Transverse colon (tissue), 4 donors: ENCODE measurements around the gene ARHGAP32. TPM values are rescaled to one million over a fixed set of nuclear protein-coding genes. Genes with fewer than 3 reads are reported as not detected.

Source experiments
- DNase-seq: peaks from one replicate; pipeline ENCODE4 v3.0.0-alpha.2; 2019
- H3K27ac ChIP-seq, 4 donors: fragments of 200-600 bp; sonication (generic); 2 replicates each; pipeline ENCODE4 v1.5.1; 2016 to 2018; ENCODE audit warnings: inconsistent platforms in 4 of 4
- H3K27me3 ChIP-seq: fragments of 200-600 bp; sonication (generic); 2 replicates; pipeline ENCODE4 v1.5.1; 2017; ENCODE audit warnings: inconsistent platforms
- H3K36me3 ChIP-seq, 4 donors: fragments of 200-600 bp; sonication (generic); 2 replicates each; pipeline ENCODE4 v1.5.1; 2017 to 2019; ENCODE audit warnings: inconsistent platforms in 4 of 4
- H3K4me1 ChIP-seq, 4 donors: fragments of 200-600 bp; sonication (generic); 2 replicates each; pipeline ENCODE4 v1.5.1; 2017 to 2020; ENCODE audit warnings: inconsistent platforms in 4 of 4
- H3K4me3 ChIP-seq, 4 donors: fragments of 200-600 bp; sonication (generic); 1 replicate in 1 of 4; 2 replicates in 3 of 4; pipeline versions ENCODE4 v1.5.1 to v1.6.1; 2017 to 2019; ENCODE audit warnings: inconsistent platforms in 4 of 4
- H3K9me3 ChIP-seq, 2 donors: fragments of 200-600 bp; sonication (generic); 2 replicates each; pipeline ENCODE4 v1.5.1; 2017 to 2019; ENCODE audit warnings: inconsistent platforms in 2 of 2
- EP300 ChIP-seq: sonication (generic); formaldehyde crosslinking; IDR thresholded peaks from one replicate; pipeline ENCODE4 v1.6.1; 2017; ENCODE audit warnings: antibody characterized with exemption, low read depth
- POLR2A ChIP-seq: fragments of 450-650 bp; IDR thresholded peaks from one replicate; pipeline ENCODE4 v1.6.1; 2016; ENCODE audit warnings: antibody characterized with exemption, mild to moderate bottlenecking, moderate library complexity
- POLR2AphosphoS5 ChIP-seq, 3 donors: sonication (generic); formaldehyde crosslinking; IDR thresholded peaks; one replicate each; pipeline ENCODE4 v1.6.1; 2016; ENCODE audit warnings: antibody characterized with exemption in 3 of 3
- WGBS, 2 donors: methylation state at CpG; one replicate each; pipeline ENCODE4 v1.1.5; 2018; ENCODE audit warnings: low coverage in 1 of 2; 5-methylcytosine and 5-hydroxymethylcytosine counted together
- in situ Hi-C, 4 donors: fragments of 200-750 bp; cut with MboI; loops; one replicate each; pipeline versions ENCODE4 v1.15.0 to v1.15.1; 2017; ENCODE audit warnings: low sequenced_read_pairs in 3 of 4, low pct_ligation_motif_present in 1 of 4, low pct_unique_long_range_greater_than_20kb in 1 of 4
- intact Hi-C: fragments of 100-400 bp; cut with DNase I; formaldehyde crosslinking; loops from one replicate; pipeline ENCODE4 v1.15.1; 2023; ENCODE audit warnings: low total_unique reads
- total RNA-seq, 4 donors: library from RNA; depleted of rRNA; stranded (reverse); fragments of >200 nt; gene quantifications; one replicate each; pipeline ENCODE4 v1.1.0, GENCODE V29; 2016
- TF ChIP-seq, protein P1 (sequence below), 5 experiments: fragments of 200-600 bp in 3 of 5; fragments of 450-650 bp in 2 of 5; sonication (generic) in 3 of 5; IDR thresholded peaks; 1 replicate in 2 of 5; 2 replicates in 3 of 5; pipeline ENCODE4 v1.5.1; 2016 to 2017; ENCODE audit warnings: antibody characterized with exemption in 5 of 5, inconsistent platforms in 3 of 5, mild to moderate bottlenecking in 2 of 5, moderate library complexity in 1 of 5

Gene ARHGAP32
- total RNA-seq, 4 donors from 2014 or later = 66.9 to 86.9 (median 74.8) TPM

DNA sequence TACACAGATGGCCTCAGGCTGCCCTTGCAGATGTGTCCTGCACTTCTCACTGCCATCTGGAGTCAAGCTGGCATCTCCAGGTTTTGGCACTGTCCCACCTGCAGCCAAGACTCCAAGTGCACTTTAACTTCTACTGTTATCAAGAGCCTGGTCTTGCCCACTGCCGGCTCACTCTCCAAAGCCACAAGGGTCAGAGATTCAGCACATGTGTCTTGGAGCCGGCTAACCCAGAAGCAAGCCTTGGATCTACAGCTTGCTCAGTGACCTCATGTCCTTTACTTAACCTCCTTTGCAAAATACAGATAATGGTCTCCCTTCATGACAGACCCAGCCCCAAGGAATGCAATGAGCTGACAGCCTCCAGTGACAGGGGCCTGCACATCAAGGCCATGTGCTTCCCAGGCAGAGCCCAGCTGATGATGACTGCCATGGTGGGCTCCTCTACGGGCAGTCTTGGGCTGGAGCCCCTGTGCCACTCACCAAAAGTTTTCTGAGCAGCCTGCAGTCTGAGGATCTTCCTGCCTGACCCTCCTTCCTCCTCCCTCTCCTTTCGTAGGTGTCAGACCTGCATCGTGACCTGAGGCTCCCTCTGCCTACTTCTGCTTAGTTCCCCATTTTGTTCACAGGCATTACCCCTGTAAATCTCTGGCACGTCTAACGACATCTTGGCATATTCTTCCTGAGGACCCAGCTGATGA is 258.5 kb downstream of the ARHGAP32 start:
- H3K27ac ChIP-seq = no peak overlapping the region
- no peaks in the 10 kb centered on the region for H3K27me3 ChIP-seq
- H3K9me3 ChIP-seq = no peaks in the 10 kb centered on the region
- intact Hi-C loops = no loop called here
- H3K4me3 ChIP-seq = no peak overlapping the region
- no peaks in the 10 kb centered on the region for H3K4me1 ChIP-seq
- DNase-seq = no peak
- no peaks in the 10 kb centered on the region for H3K36me3 ChIP-seq
- 87 to 93% methylated on average over 4 to 7 of the region's 7 CpGs for WGBS, 2 donors
- TF ChIP-seq POLR2AphosphoS5 (IDR thresholded peaks at IDR 0.05) (no peak), EP300 (no peak), POLR2A (no peak)
- TF ChIP-seq, protein P1, sequence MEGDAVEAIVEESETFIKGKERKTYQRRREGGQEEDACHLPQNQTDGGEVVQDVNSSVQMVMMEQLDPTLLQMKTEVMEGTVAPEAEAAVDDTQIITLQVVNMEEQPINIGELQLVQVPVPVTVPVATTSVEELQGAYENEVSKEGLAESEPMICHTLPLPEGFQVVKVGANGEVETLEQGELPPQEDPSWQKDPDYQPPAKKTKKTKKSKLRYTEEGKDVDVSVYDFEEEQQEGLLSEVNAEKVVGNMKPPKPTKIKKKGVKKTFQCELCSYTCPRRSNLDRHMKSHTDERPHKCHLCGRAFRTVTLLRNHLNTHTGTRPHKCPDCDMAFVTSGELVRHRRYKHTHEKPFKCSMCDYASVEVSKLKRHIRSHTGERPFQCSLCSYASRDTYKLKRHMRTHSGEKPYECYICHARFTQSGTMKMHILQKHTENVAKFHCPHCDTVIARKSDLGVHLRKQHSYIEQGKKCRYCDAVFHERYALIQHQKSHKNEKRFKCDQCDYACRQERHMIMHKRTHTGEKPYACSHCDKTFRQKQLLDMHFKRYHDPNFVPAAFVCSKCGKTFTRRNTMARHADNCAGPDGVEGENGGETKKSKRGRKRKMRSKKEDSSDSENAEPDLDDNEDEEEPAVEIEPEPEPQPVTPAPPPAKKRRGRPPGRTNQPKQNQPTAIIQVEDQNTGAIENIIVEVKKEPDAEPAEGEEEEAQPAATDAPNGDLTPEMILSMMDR (IDR thresholded peaks at IDR 0.05) = no peak
- in situ Hi-C loops = no loop called here

DNA sequence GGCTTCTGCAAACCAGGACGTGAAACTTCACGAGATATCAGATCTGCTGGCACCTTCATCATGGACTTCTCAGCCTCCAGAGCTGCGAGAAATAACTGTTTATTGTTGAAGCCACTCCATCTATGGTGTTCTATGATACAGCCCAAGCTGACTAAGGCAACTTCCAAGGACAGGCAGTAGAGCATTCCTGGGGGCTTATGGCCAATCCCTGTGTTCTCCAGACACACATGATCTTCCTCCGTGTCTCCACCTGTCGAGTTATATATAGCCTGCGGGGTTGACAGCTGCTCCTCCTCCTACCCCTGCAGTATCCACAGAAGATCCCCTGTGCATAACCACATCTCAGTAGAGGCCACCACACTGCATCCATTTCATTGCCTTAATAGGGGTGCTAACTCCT is 260.5 kb downstream of the ARHGAP32 start:
- in situ Hi-C loops = no loop called here

DNA sequence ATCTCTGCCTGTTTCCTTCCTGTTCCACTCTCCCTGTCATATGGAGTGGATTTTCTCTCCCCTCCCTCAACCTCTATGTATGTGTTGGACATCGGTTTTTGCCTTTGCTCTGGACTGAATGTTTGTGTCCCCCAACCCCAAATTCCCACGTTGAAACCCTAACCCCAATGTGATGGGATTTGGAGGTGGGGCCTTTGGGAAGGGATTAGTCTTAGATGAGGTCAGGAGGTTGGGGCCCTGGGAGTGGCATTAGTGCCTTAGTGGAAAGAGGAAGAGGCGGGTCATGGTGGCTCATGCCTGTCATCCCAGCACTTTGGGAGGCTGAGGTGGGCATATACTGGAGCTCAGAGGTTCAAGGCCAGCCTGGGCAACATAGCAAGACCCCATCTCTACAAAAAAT is 261.1 kb downstream of the ARHGAP32 start:
- WGBS, 2 donors = 70 to 78% methylated on average over 2 to 3 of the region's 3 CpGs
- in situ Hi-C loops (no loop called here), intact Hi-C loops (no loop called here)
- TF ChIP-seq POLR2AphosphoS5 (IDR thresholded peaks at IDR 0.05) (no peak), EP300 (no peak), POLR2A (no peak)
- TF ChIP-seq, protein P1 (IDR thresholded peaks at IDR 0.05) = no peak
- no peak overlapping the region for H3K4me3 ChIP-seq
- DNase-seq = no peak
- no peaks in the 10 kb centered on the region for H3K36me3 ChIP-seq
- no peaks in the 10 kb centered on the region for H3K4me1 ChIP-seq
- H3K9me3 ChIP-seq = no peaks in the 10 kb centered on the region
- H3K27me3 ChIP-seq = no peaks in the 10 kb centered on the region
- no peak overlapping the region for H3K27ac ChIP-seq

More for the DNA sequence above, 260.5 kb downstream of the ARHGAP32 start:
- WGBS, 2 donors = 73 to 90% methylated on average over 3 to 6 of the region's 6 CpGs
- H3K4me1 ChIP-seq = no peaks in the 10 kb centered on the region
- DNase-seq = no peak
- H3K4me3 ChIP-seq = no peak overlapping the region
- H3K27me3 ChIP-seq = no peaks in the 10 kb centered on the region
- intact Hi-C loops = no loop called here
- TF ChIP-seq, protein P1 (IDR thresholded peaks at IDR 0.05) = no peak
- TF ChIP-seq EP300 (no peak), POLR2AphosphoS5 (IDR thresholded peaks at IDR 0.05) (no peak), POLR2A (no peak)
- H3K27ac ChIP-seq = no peak overlapping the region
- H3K9me3 ChIP-seq = no peaks in the 10 kb centered on the region
- no peaks in the 10 kb centered on the region for H3K36me3 ChIP-seq

DNA sequence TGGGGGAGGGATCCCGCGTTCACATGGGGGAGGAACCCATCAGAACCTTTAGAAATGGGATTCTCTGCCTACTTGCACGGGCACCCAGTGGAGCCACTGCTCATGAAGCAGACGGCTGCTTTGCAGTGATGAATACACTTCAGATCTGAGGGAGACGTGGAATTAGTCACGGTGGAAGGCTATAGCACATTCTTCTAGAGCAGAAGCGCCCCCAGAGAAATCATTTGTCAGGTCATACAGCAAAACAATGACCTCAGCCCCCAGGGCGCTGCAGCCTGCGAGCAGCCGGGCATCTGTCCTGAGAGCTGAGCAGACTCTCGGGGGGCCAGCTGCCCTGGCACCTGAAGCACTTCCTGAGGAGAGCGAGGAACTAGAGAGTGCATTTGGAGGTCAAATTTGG is 262.1 kb downstream of the ARHGAP32 start:
- no peaks in the 10 kb centered on the region for H3K36me3 ChIP-seq
- DNase-seq = no peak
- in situ Hi-C loops (no loop called here), intact Hi-C loops (no loop called here)
- 76% methylated on average over 12 of the region's 12 CpGs; no CpG with 5 or more reads in 1 of the 2 donors for WGBS, 2 donors
- H3K4me3 ChIP-seq = no peak overlapping the region
- no peaks in the 10 kb centered on the region for H3K9me3 ChIP-seq
- H3K27me3 ChIP-seq = no peaks in the 10 kb centered on the region
- TF ChIP-seq POLR2A = no peak
- H3K4me1 ChIP-seq = no peaks in the 10 kb centered on the region
- H3K27ac ChIP-seq = no peak overlapping the region

DNA sequence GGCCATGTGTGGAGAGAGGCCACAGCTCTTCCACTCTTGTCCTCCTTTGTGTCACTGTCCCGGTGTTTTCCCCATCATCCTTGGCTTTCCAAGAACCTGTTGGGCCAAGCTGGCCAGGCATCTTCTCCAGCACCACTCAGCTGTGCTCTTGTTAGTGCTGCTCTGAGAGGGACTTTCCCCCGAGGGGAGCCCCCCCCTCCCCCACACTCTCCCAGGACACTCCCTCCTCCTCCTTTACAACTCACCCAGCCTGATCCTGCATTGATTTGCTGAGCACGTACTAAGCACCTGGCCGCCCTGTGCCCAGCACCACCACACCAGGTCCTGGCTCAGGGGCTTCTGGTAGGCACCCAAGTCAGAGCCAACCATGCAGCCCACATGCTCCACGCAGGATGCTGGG is 262.7 kb downstream of the ARHGAP32 start:
- DNase-seq = no peak
- Histone ChIP-seq H3K36me3 (no peaks in the 10 kb centered on the region), H3K9me3 (no peaks in the 10 kb centered on the region), H3K4me1 (no peaks in the 10 kb centered on the region), H3K27ac (no peak overlapping the region), H3K27me3 (no peaks in the 10 kb centered on the region), H3K4me3 (no peak overlapping the region)
- intact Hi-C loops = no loop called here
- 56 to 63% methylated on average over 2 to 4 of the region's 5 CpGs for WGBS, 2 donors
- in situ Hi-C loops = no loop called here
- TF ChIP-seq, protein P1 (IDR thresholded peaks at IDR 0.05) = no peak
- TF ChIP-seq POLR2A = no peak
- TF ChIP-seq EP300 = no peak
- no peak for TF ChIP-seq POLR2AphosphoS5 (IDR thresholded peaks at IDR 0.05)
